Measurements from ENCODE around the gene TJP1. TPM values are rescaled to one million over a fixed set of nuclear protein-coding genes. Genes with fewer than 3 reads are reported as not detected.
"Not testable (repeated sequence)": the region's sequence is repeated elsewhere in the genome, so short reads cannot be mapped to it uniquely, and the experiment has no call there.

The TJP1 gene
- total and polyA plus RNA-seq, 7 experiments from 2014 or later: not detected

- H3K27me3 Mint-ChIP-seq: peaks cover 0 to 19% (median 4%) of the 10 kb centered on the region in 5 donors
- H3K36me3 Mint-ChIP-seq: no peaks in the 10 kb centered on the region
- no peaks in the 10 kb centered on the region for H3K27me3 ChIP-seq (ENCODE audit: control insufficient read depth in 2 of 2, insufficient read depth in 2 of 2, low read length in 2 of 2)
- H3K27ac ChIP-seq (ENCODE audit: low read depth, low read length): no peak overlapping the region
- ATAC-seq (no peak), DNase-seq (no peak)
- no peaks in the 10 kb centered on the region for H3K4me1 Mint-ChIP-seq
- ChIA-PET CTCF (no interaction called here), POLR2A (no interaction called here)
- no peak overlapping the region for H3K27ac Mint-ChIP-seq
- no peak overlapping the region for H3K4me3 ChIP-seq (ENCODE audit: low read length)
- H3K4me3 Mint-ChIP-seq: no peak overlapping the region
- H3K4me1 ChIP-seq (ENCODE audit: control insufficient read depth in 2 of 2, insufficient read depth in 2 of 2, low read length in 2 of 2): no peaks in the 10 kb centered on the region
- intact Hi-C loops (cut with micrococcal nuclease): no loop called here
- no peaks in the 10 kb centered on the region for H3K9me3 ChIP-seq (ENCODE audit: control insufficient read depth in 2 of 3, low read length in 3 of 3)
- H3K9me3 Mint-ChIP-seq: peaks cover 0 to 3% (median 0%) of the 10 kb centered on the region in 11 donors
- H3K36me3 ChIP-seq (ENCODE audit: control insufficient read depth in 2 of 3, insufficient read depth in 3 of 3, low read length in 3 of 3): no peaks in the 10 kb centered on the region
Measured at GRCh38 chr15:29700296-29700695, 122.0 kb downstream of the TJP1 start.

DNA sequence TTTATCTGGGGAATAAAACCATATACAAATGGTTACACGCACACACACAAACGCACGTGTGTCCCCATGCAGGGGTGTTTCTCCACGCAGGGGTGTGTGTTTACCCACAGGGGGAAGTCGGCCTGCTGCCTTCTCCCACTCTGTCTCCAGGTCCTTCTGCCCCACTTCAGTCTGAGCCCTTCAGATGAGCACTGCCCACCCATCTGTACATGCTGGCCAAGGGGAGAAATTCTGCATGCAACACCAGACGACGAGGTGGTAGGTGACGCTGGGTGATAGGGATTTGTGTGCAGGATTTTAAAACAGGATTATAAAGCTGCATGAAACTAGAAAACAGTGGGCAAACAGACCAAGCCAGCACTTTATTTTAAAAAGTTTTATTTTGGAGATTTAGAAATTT is 122.5 kb downstream of the TJP1 start:
- no peaks in the 10 kb centered on the region for H3K4me1 ChIP-seq (ENCODE audit: control insufficient read depth in 2 of 2, insufficient read depth in 2 of 2, low read length in 2 of 2)
- POLR2A ChIA-PET: no interaction called here
- no peak overlapping the region for H3K27ac ChIP-seq (ENCODE audit: low read depth, low read length)
- ATAC-seq (no peak), DNase-seq (no peak)
- no peak overlapping the region for H3K4me3 ChIP-seq (ENCODE audit: low read length)
- Mint-ChIP-seq H3K27ac (no peak overlapping the region), H3K4me3 (no peak overlapping the region), H3K27me3 (peaks cover 0 to 23% (median 7%) of the 10 kb centered on the region in 5 donors), H3K36me3 (no peaks in the 10 kb centered on the region), H3K9me3 (peaks cover 0 to 8% (median under 1%) of the 10 kb centered on the region in 11 donors), H3K4me1 (no peaks in the 10 kb centered on the region)
- no peaks in the 10 kb centered on the region for H3K9me3 ChIP-seq (ENCODE audit: control insufficient read depth in 2 of 3, low read length in 3 of 3)
- H3K36me3 ChIP-seq (ENCODE audit: control insufficient read depth in 2 of 3, insufficient read depth in 3 of 3, low read length in 3 of 3): no peaks in the 10 kb centered on the region
- no peaks in the 10 kb centered on the region for H3K27me3 ChIP-seq (ENCODE audit: control insufficient read depth in 2 of 2, insufficient read depth in 2 of 2, low read length in 2 of 2)
- CTCF ChIA-PET: no interaction called here
- intact Hi-C loops (cut with micrococcal nuclease): no loop called here

DNA sequence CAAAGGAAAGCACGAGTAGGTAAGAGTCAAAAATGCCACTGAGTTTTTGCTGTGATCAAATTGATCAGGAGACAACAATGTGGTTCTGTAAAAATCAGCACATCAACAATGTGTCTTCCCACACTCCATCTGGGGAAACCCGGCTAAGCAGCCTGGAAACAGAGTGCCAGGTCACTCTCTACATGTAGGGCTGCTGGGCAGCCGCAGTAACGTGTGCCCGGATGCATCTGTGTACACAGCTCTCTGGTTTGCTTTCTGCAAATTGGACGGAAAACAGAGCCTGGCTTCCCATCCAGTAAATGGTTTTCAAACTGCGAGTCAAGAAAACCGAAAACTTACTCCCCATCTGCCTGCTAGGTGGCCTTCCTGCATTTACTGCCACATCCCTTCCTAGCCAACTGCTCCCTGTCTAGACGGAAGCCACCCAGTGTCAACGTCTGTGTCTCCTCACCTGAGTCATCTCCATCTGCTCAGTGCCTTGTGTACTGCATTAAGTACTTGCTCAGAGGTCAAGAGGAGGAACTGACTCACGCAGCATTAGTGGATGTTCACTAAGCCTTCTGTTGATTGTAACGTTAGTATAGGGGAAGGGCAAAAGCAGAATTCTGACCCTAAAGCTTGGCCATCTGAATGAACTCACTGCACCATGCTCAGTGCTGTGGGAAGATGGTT is 124.1 kb downstream of the TJP1 start:
- no peak overlapping the region for H3K27ac Mint-ChIP-seq
- no peaks in the 10 kb centered on the region for H3K36me3 ChIP-seq (ENCODE audit: control insufficient read depth in 2 of 3, insufficient read depth in 3 of 3, low read length in 3 of 3)
- intact Hi-C loops (cut with micrococcal nuclease): no loop called here
- no peaks in the 10 kb centered on the region for H3K9me3 ChIP-seq (ENCODE audit: control insufficient read depth in 2 of 3, low read length in 3 of 3)
- peaks cover 0 to 32% (median 12%) of the 10 kb centered on the region in 5 donors for H3K27me3 Mint-ChIP-seq
- no peaks in the 10 kb centered on the region for H3K27me3 ChIP-seq (ENCODE audit: control insufficient read depth in 2 of 2, insufficient read depth in 2 of 2, low read length in 2 of 2)
- H3K27ac ChIP-seq (ENCODE audit: low read depth, low read length): no peak overlapping the region
- ATAC-seq (no peak), DNase-seq (no peak)
- no peaks in the 10 kb centered on the region for H3K4me1 Mint-ChIP-seq
- ChIA-PET CTCF (no interaction called here), POLR2A (no interaction called here)
- no peaks in the 10 kb centered on the region for H3K4me1 ChIP-seq (ENCODE audit: control insufficient read depth in 2 of 2, insufficient read depth in 2 of 2, low read length in 2 of 2)
- no peak overlapping the region for H3K4me3 ChIP-seq (ENCODE audit: low read length)
- no peak overlapping the region for H3K4me3 Mint-ChIP-seq
- H3K9me3 Mint-ChIP-seq: peaks cover 0 to 22% (median 4%) of the 10 kb centered on the region in 11 donors
- no peaks in the 10 kb centered on the region for H3K36me3 Mint-ChIP-seq

- H3K36me3 Mint-ChIP-seq: peaks cover 0 to 6% (median 0%) of the 10 kb centered on the region in 5 donors
- H3K4me1 ChIP-seq (ENCODE audit: control insufficient read depth in 2 of 2, insufficient read depth in 2 of 2, low read length in 2 of 2): no peaks in the 10 kb centered on the region
- ATAC-seq (no peak), DNase-seq (no peak)
- intact Hi-C loops (cut with micrococcal nuclease): no loop called here
- peaks cover 0 to 24% (median 13%) of the 10 kb centered on the region in 5 donors for H3K27me3 Mint-ChIP-seq
- H3K27me3 ChIP-seq (ENCODE audit: control insufficient read depth in 2 of 2, insufficient read depth in 2 of 2, low read length in 2 of 2): no peaks in the 10 kb centered on the region
- H3K4me3 ChIP-seq (ENCODE audit: low read length): no peak overlapping the region
- no peaks in the 10 kb centered on the region for H3K9me3 ChIP-seq (ENCODE audit: control insufficient read depth in 2 of 3, low read length in 3 of 3)
- peaks cover 0 to 27% (median 4%) of the 10 kb centered on the region in 11 donors for H3K9me3 Mint-ChIP-seq
- no peaks in the 10 kb centered on the region for H3K36me3 ChIP-seq (ENCODE audit: control insufficient read depth in 2 of 3, insufficient read depth in 3 of 3, low read length in 3 of 3)
- no peak overlapping the region for H3K27ac ChIP-seq (ENCODE audit: low read depth, low read length)
- POLR2A ChIA-PET: no interaction called here
- H3K4me1 Mint-ChIP-seq: no peaks in the 10 kb centered on the region
- no peak overlapping the region for H3K27ac Mint-ChIP-seq
- CTCF ChIA-PET: no interaction called here
- H3K4me3 Mint-ChIP-seq: no peak overlapping the region
Measured at GRCh38 chr15:29696950-29697738, 125.1 kb downstream of the TJP1 start.

DNA sequence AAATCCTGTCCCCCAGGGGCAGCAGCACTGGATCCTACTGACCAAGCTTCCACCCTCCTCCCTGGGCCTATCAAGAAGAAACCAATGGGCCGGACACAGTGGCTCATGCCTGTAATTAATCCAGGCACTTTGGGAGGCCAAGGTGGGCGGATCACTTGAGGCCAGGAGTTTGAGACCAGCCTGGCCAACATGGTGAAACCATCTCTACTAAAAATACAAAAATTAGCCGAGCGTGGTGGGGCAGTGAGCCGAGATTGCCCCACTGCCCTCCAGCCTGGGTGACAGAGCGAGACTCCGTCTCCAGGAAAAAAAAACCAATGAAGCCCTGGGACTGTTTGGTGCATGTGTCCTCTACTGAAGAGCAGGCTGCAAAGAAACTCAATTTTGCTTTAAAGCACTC is 125.8 kb downstream of the TJP1 start:
- H3K36me3 ChIP-seq (ENCODE audit: control insufficient read depth in 2 of 3, insufficient read depth in 3 of 3, low read length in 3 of 3); CTCF ChIA-PET; H3K9me3 ChIP-seq (ENCODE audit: control insufficient read depth in 2 of 3, low read length in 3 of 3); POLR2A ChIA-PET; H3K4me3 ChIP-seq (ENCODE audit: low read length); ATAC-seq; H3K27ac Mint-ChIP-seq; H3K4me1 Mint-ChIP-seq; H3K27ac ChIP-seq (ENCODE audit: low read depth, low read length); H3K36me3 Mint-ChIP-seq; H3K4me3 Mint-ChIP-seq; DNase-seq; H3K4me1 ChIP-seq (ENCODE audit: control insufficient read depth in 2 of 2, insufficient read depth in 2 of 2, low read length in 2 of 2); H3K27me3 ChIP-seq (ENCODE audit: control insufficient read depth in 2 of 2, insufficient read depth in 2 of 2, low read length in 2 of 2); intact Hi-C loops (cut with micrococcal nuclease): not testable (repeated sequence)
- Mint-ChIP-seq H3K27me3 (peaks cover 0 to 29% (median 13%) of the 10 kb centered on the region in 5 donors), H3K9me3 (peaks cover 0 to 27% (median 4%) of the 10 kb centered on the region in 11 donors)

GRCh38 chr15:29695489-29696167 is 126.6 kb downstream of the TJP1 start:
- no peak overlapping the region for H3K27ac ChIP-seq (ENCODE audit: low read depth, low read length)
- intact Hi-C loops (cut with micrococcal nuclease): no loop called here
- H3K4me3 ChIP-seq (ENCODE audit: low read length): no peak overlapping the region
- Mint-ChIP-seq H3K4me3 (no peak overlapping the region), H3K27me3 (peaks cover 3 to 30% (median 22%) of the 10 kb centered on the region in 5 donors), H3K36me3 (peaks cover 0 to 6% (median 0%) of the 10 kb centered on the region in 5 donors), H3K27ac (no peak overlapping the region), H3K9me3 (peaks cover 0 to 27% (median 4%) of the 10 kb centered on the region in 11 donors), H3K4me1 (no peaks in the 10 kb centered on the region)
- DNase-seq: no peak
- no peaks in the 10 kb centered on the region for H3K27me3 ChIP-seq (ENCODE audit: control insufficient read depth in 2 of 2, insufficient read depth in 2 of 2, low read length in 2 of 2)
- H3K36me3 ChIP-seq (ENCODE audit: control insufficient read depth in 2 of 3, insufficient read depth in 3 of 3, low read length in 3 of 3): no peaks in the 10 kb centered on the region
- ChIA-PET POLR2A (no interaction called here), CTCF (no interaction called here)
- H3K4me1 ChIP-seq (ENCODE audit: control insufficient read depth in 2 of 2, insufficient read depth in 2 of 2, low read length in 2 of 2): no peaks in the 10 kb centered on the region
- H3K9me3 ChIP-seq (ENCODE audit: control insufficient read depth in 2 of 3, low read length in 3 of 3): no peaks in the 10 kb centered on the region
- no peak for ATAC-seq
